HL-60 (cell line): ENCODE measurements around the gene CSNK1G3.
"Not testable (repeated sequence)": the region's sequence is repeated elsewhere in the genome, so short reads cannot be mapped to it uniquely, and the experiment has no call there.

Experiments used
- DNase-seq, 2 experiments: peaks; one replicate each; pipeline ENCODE4 v3.0.0-alpha.2; 2010 to 2020; ENCODE audit warnings: low read depth in 1 of 2, low spot score in 1 of 2
- H3K27ac ChIP-seq: fragments of 250-450 bp; sonication (Bioruptor Pico); replicated peaks from 2 replicates; pipeline ENCODE4 v1.5.1; 2020; ENCODE audit warnings: mild to moderate bottlenecking, moderate library complexity
- H3K27me3 ChIP-seq: fragments of 250-450 bp; sonication (Bioruptor Pico); 2 replicates; pipeline ENCODE4 v1.5.1; 2021; ENCODE audit warnings: mild to moderate bottlenecking, moderate library complexity; ENCODE audit not compliant: insufficient read depth, poor library complexity, severe bottlenecking
- H3K4me3 ChIP-seq: replicated peaks from 2 replicates; pipeline ENCODE4 v1.5.1; 2011; ENCODE audit warnings: mild to moderate bottlenecking, control low read depth, low read length; ENCODE audit not compliant: insufficient read depth
- CTCF ChIP-seq: IDR thresholded peaks from one replicate; pipeline ENCODE4 v1.5.1; 2011; ENCODE audit warnings: low read length, control low read depth, inconsistent platforms; ENCODE audit not compliant: insufficient read depth
- GABPA ChIP-seq: IDR thresholded peaks from 2 replicates; pipeline ENCODE4 v1.6.1; 2012; ENCODE audit warnings: low read depth
- POLR2AphosphoS5 ChIP-seq: IDR thresholded peaks from 2 replicates; pipeline ENCODE4 v1.6.1; 2012; ENCODE audit warnings: low read depth
- SPI1 ChIP-seq: IDR thresholded peaks from 2 replicates; pipeline ENCODE4 v1.6.1; 2012; ENCODE audit warnings: low read depth, mild to moderate bottlenecking, borderline replicate concordance
- long read RNA-seq: library from polyadenylated mRNA; unstranded; transcript quantifications from one replicate; pipeline ENCODE4 v2.0.0, GENCODE V29; 2020
- TF ChIP-seq, protein P1 (sequence below): IDR thresholded peaks from 2 replicates; pipeline ENCODE4 v1.6.1; 2012; ENCODE audit warnings: low read depth; ENCODE audit not compliant: insufficient replicate concordance

Gene CSNK1G3
- long read RNA-seq, full-length matches to known transcripts, result 5 of 47 reads
- long read RNA-seq, partial matches to known transcripts, result 5 of 47 reads
- long read RNA-seq, other reads (novel, unspliced or antisense), result 37 of 47 reads

DNA sequence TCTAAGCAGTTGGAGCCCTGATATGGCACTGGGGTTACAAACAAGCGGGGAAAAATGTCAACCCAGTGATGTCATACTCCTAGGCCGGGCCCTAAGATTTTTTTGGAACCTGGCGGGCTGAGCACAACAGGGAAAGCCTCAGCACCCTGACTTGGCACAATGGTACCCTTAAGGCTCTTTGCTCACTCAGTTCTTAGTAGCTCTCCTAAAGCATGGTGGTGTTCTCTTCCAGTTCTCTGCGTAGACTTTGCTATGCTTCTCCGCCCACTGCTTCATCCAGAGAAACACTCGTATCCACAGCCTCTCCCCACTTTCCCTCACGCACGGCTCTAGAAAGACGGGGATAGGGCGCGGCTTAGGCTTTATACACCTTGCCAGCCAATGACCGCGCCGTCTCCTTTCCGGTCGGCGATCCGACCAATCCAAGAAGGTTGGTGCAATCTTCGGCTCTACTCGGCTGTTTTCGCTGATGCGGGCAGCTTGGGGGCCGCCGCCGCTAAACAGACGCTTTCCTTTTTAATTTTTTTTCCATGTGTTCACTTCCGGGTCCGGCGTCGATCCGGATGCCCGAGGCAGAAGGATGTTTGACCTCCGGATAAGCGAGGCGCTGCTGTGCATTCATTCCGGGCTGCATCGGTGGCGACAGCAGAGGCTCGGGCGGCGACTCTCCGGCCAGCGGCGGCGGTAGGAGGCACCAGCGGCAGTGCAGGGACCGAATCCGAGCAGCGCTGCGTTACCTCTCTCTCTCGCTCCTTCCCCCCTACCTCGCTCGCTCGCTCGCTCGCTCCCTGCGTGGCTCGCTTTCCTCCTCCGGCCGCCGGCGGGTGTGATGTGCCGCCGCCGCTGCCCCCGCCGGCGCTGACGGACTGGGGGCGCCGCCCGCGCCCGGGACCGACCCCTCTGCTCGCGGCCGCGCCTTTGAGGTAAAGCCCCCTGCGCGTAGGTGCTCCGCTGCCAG, at the start of gene CSNK1G3:
Gene CSNK1G3, plus strand, starts transcription at position 530 of the 958 bp plus-strand sequence. CDS start 33,487 bp downstream, outside the sequence.
- H3K27ac ChIP-seq, result peak within 1 kb of the TSS; percentile 78
- no peak for TF ChIP-seq SPI1
- peak; percentile 50; the same call in 1 of the 2 replicates for TF ChIP-seq GABPA
- TF ChIP-seq, protein P1, sequence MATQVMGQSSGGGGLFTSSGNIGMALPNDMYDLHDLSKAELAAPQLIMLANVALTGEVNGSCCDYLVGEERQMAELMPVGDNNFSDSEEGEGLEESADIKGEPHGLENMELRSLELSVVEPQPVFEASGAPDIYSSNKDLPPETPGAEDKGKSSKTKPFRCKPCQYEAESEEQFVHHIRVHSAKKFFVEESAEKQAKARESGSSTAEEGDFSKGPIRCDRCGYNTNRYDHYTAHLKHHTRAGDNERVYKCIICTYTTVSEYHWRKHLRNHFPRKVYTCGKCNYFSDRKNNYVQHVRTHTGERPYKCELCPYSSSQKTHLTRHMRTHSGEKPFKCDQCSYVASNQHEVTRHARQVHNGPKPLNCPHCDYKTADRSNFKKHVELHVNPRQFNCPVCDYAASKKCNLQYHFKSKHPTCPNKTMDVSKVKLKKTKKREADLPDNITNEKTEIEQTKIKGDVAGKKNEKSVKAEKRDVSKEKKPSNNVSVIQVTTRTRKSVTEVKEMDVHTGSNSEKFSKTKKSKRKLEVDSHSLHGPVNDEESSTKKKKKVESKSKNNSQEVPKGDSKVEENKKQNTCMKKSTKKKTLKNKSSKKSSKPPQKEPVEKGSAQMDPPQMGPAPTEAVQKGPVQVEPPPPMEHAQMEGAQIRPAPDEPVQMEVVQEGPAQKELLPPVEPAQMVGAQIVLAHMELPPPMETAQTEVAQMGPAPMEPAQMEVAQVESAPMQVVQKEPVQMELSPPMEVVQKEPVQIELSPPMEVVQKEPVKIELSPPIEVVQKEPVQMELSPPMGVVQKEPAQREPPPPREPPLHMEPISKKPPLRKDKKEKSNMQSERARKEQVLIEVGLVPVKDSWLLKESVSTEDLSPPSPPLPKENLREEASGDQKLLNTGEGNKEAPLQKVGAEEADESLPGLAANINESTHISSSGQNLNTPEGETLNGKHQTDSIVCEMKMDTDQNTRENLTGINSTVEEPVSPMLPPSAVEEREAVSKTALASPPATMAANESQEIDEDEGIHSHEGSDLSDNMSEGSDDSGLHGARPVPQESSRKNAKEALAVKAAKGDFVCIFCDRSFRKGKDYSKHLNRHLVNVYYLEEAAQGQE, result peak; percentile 60
- peak; percentile 89 for TF ChIP-seq POLR2AphosphoS5
- no peak for TF ChIP-seq CTCF
- DNase-seq, result peak; percentile 65 to 90
- peak within 1 kb of the TSS; percentile 70 for H3K4me3 ChIP-seq
- no peaks in the 10 kb centered on the region for H3K27me3 ChIP-seq

GRCh38 chr5:123466839-123467238, 45.1 kb upstream of the CSNK1G3 start:
- H3K27me3 ChIP-seq, H3K27ac ChIP-seq, DNase-seq, H3K4me3 ChIP-seq: not testable (repeated sequence)

DNA sequence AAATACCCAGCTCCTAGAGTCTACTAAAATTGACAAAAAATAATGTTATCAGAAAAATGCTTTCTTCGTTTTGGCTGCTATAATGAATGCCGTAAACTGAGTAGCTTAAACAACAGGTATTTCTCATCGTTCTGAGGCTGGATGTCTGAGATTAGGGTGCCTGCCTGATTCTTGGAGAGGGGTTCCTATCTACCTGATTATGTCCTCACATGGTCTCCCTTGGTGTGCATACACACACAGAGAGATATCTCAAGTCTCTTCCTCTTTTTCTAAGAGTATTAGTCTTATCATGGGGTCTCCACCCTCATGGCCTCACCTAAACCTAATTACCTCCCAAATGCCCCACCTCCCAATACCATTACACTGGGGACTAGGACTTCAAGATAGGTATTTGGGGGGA, 40.6 kb upstream of the CSNK1G3 start:
- Histone ChIP-seq H3K27ac (no peak overlapping the region), H3K4me3 (no peak overlapping the region), H3K27me3 (no peaks in the 10 kb centered on the region)
- TF ChIP-seq CTCF (no peak), POLR2AphosphoS5 (no peak), SPI1 (no peak), GABPA (no peak)
- TF ChIP-seq, protein P1, result no peak
- DNase-seq, result no peak

- TF ChIP-seq, protein P1, result no peak
- no peak overlapping the region for H3K4me3 ChIP-seq
- H3K27ac ChIP-seq, result no peak overlapping the region
- no peak for DNase-seq
- H3K27me3 ChIP-seq, result no peaks in the 10 kb centered on the region
Measured at GRCh38 chr5:123472150-123472924, 39.6 kb upstream of the CSNK1G3 start.
